Mucosa of stomach (tissue), 1 donor: Measurements from ENCODE around the gene PUS3.

ENCODE experiments used
- H3K27me3 ChIP-seq: one replicate; pipeline ENCODE4 v1.7.0; 2013; ENCODE audit warnings: mild to moderate bottlenecking, low read length; ENCODE audit not compliant: control insufficient read depth, insufficient read depth
- H3K36me3 ChIP-seq: one replicate; pipeline ENCODE4 v1.7.0; 2013; ENCODE audit warnings: low read length; ENCODE audit not compliant: control insufficient read depth, insufficient read depth
- H3K4me1 ChIP-seq: one replicate; pipeline ENCODE4 v1.7.0; 2013; ENCODE audit warnings: mild to moderate bottlenecking, low read length; ENCODE audit not compliant: control insufficient read depth, insufficient read depth
- H3K4me3 ChIP-seq: one replicate; pipeline ENCODE4 v1.7.0; 2013; ENCODE audit warnings: low read length
- H3K9ac ChIP-seq: one replicate; pipeline ENCODE4 v1.7.0; 2013; ENCODE audit warnings: mild to moderate bottlenecking, low read length, moderate library complexity
- H3K9me3 ChIP-seq: one replicate; pipeline ENCODE4 v1.7.0; 2013; ENCODE audit warnings: mild to moderate bottlenecking, low read length, moderate library complexity; ENCODE audit not compliant: control insufficient read depth
- donor health status: Pancreatic carcinoma.

PUS3 gene

DNA sequence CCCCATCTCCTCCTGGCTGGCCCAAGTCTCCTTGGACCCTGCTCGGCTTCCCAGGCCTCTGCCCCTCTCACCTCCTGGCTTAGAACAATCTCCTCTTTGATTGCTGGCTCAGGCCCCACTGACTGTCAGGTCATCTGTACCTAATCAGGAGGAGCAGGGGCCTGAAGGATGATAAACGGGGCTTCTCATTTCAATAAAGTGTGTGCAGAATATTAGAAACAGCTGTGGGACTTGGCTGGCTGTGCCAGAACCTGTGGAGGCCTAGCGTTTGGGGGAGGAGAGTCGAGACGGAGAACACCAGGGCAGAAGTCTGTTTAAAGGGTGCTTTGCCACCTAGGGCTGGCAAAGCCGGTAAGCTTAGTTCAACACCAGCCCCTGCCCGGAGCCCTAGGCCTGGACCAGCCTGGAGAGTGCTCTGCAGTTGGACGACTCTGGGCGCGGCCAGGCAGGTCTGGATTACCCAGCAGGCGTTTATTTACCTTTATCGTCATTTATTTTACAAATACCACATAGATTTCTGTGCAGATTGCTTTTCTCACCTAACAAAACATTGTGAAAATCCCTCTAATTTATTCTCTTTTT is 32.7 kb upstream of the PUS3 start:
- Histone ChIP-seq H3K9me3 (no peaks in the 10 kb centered on the region), H3K36me3 (no peaks in the 10 kb centered on the region), H3K9ac (no peak overlapping the region), H3K4me3 (no peak overlapping the region), H3K27me3 (peaks cover 4% of the 10 kb centered on the region), H3K4me1 (no peaks in the 10 kb centered on the region)

DNA sequence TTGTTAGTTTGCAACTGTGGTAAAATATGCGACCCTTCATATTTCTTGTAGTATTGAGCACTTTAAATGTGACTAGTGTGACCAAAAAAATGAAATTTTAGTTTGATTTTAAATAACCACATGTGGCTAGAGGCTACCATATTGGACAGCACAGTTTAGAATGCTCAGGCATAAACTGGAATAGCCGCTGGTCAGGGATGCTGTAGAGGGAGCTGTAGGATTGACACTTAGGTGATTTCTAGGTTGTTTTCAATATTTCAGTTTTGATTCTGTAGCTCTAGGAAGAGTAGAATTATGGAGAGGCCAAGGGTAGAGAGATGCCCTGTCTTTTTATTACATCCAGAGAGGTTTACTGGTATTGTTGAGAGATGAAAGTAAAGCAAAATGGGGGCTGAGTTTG is 32.0 kb upstream of the PUS3 start:
- Histone ChIP-seq H3K27me3 (peaks cover 7% of the 10 kb centered on the region), H3K9ac (no peak overlapping the region), H3K9me3 (no peaks in the 10 kb centered on the region), H3K4me3 (no peak overlapping the region), H3K4me1 (no peaks in the 10 kb centered on the region), H3K36me3 (no peaks in the 10 kb centered on the region)

GRCh38 chr11:125934473-125934872 is 31.5 kb upstream of the PUS3 start:
- Histone ChIP-seq H3K4me3 (no peak overlapping the region), H3K4me1 (no peaks in the 10 kb centered on the region), H3K9me3 (no peaks in the 10 kb centered on the region), H3K36me3 (no peaks in the 10 kb centered on the region), H3K9ac (no peak overlapping the region), H3K27me3 (peaks cover 12% of the 10 kb centered on the region)

DNA sequence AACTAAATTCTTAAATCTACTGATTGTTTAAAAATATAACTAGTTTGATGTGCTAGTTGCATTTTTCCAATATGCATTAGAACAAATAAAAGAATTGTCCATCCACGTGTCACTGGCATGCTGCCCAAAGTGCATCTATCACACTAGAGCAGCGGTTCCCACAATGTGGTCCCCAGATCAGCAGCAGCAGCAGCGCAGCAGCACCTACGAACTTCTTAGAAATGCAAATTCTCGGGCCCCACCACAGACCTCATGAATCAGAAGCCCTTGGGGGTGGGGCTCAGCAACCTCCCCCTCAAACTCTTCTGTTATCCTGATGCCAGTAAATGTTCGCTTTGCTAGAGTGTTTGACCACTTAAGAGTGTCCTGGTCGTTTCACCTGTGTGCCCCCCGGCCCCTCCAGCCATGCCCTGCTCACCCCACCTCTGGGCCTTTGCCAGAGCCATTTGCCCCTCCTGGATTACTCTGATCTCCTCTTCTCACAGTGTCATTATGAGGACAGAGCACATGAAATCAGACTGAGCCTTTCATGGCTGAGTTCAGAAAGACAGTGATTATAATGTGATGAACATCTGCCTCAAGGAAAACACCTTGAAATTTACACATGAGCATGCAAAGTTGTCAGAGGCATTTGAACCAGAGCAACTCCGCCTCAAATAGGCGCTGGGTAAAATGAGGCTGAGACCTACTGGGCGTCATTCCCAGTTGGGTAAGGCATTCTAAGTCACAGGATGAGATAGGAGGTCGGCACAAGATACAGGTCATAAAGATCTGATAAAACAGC is 30.2 kb upstream of the PUS3 start:
- Histone ChIP-seq H3K4me3 (no peak overlapping the region), H3K36me3 (no peaks in the 10 kb centered on the region), H3K4me1 (no peaks in the 10 kb centered on the region), H3K27me3 (peaks cover 12% of the 10 kb centered on the region), H3K9ac (no peak overlapping the region), H3K9me3 (no peaks in the 10 kb centered on the region)

DNA sequence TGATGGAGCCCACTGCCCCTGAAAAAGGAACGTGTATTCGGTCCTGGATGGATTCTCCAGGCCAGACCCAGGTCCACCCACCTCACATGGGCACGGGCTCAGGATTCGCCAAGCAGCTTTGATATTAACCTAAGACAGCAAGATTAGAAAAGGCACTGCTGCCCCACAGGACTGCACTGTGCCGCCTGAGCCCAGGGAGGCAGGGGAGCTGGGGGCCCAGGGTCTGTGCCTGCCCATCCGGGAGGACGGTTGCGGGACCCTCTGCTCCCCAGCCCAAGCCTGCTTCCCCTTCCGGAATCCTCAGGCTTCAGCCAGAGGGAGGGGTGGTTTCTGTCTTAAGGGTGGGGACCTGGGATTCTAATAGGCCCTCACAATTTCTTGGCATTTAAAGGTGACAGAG is 29.3 kb upstream of the PUS3 start:
- H3K4me3 ChIP-seq = no peak overlapping the region
- H3K4me1 ChIP-seq = no peaks in the 10 kb centered on the region
- H3K27me3 ChIP-seq = peaks cover 12% of the 10 kb centered on the region
- H3K36me3 ChIP-seq = no peaks in the 10 kb centered on the region
- no peaks in the 10 kb centered on the region for H3K9me3 ChIP-seq
- no peak overlapping the region for H3K9ac ChIP-seq

DNA sequence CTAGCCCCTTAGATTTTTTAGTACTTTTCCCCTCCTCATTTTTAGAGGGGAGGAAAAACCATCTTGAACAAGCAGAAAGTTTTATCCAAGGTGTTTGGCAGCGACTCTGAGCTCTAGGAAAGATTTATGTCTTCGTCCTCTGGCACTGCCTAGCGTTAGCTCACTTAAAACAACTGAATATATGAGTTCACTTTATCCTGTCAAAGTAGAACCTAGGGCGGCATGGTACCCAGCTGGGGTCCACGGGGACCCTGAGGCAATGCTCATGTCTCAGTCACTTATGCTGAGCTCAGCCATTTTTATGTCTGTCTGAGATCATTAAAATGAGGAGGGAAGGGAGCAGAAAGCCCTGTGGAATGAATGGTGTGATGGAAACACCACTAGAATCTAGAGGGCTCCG is 28.7 kb upstream of the PUS3 start:
- Histone ChIP-seq H3K27me3 (peaks cover 14% of the 10 kb centered on the region), H3K4me3 (no peak overlapping the region), H3K4me1 (no peaks in the 10 kb centered on the region), H3K9me3 (no peaks in the 10 kb centered on the region), H3K9ac (no peak overlapping the region), H3K36me3 (no peaks in the 10 kb centered on the region)

GRCh38 chr11:125931116-125931515 is 28.1 kb upstream of the PUS3 start:
- Histone ChIP-seq H3K4me3 (no peak overlapping the region), H3K9me3 (no peaks in the 10 kb centered on the region), H3K9ac (no peak overlapping the region), H3K36me3 (no peaks in the 10 kb centered on the region), H3K4me1 (no peaks in the 10 kb centered on the region), H3K27me3 (peaks cover 19% of the 10 kb centered on the region)

- H3K27me3 ChIP-seq = peaks cover 24% of the 10 kb centered on the region
Observed at GRCh38 chr11:125930076-125930450, 27.1 kb upstream of the PUS3 start.

GRCh38 chr11:125929445-125930075 is 26.6 kb upstream of the PUS3 start:
- H3K27me3 ChIP-seq = peaks cover 25% of the 10 kb centered on the region
- no peak overlapping the region for H3K9ac ChIP-seq
- H3K4me3 ChIP-seq = no peak overlapping the region
- H3K4me1 ChIP-seq = no peaks in the 10 kb centered on the region
- H3K9me3 ChIP-seq = no peaks in the 10 kb centered on the region
- no peaks in the 10 kb centered on the region for H3K36me3 ChIP-seq

More at GRCh38 chr11:125930076-125930450, 27.1 kb upstream of the PUS3 start:
- no peak overlapping the region for H3K9ac ChIP-seq
- no peak overlapping the region for H3K4me3 ChIP-seq
- no peaks in the 10 kb centered on the region for H3K36me3 ChIP-seq
- H3K9me3 ChIP-seq = no peaks in the 10 kb centered on the region
- H3K4me1 ChIP-seq = no peaks in the 10 kb centered on the region

GRCh38 chr11:125926682-125927081 is 23.7 kb upstream of the PUS3 start:
- Histone ChIP-seq H3K36me3 (no peaks in the 10 kb centered on the region), H3K4me1 (no peaks in the 10 kb centered on the region), H3K27me3 (peaks cover 23% of the 10 kb centered on the region), H3K9ac (no peak overlapping the region), H3K9me3 (no peaks in the 10 kb centered on the region), H3K4me3 (no peak overlapping the region)

GRCh38 chr11:125925804-125926203 is 22.8 kb upstream of the PUS3 start:
- Histone ChIP-seq H3K4me3 (no peak overlapping the region), H3K9me3 (no peaks in the 10 kb centered on the region), H3K9ac (no peak overlapping the region), H3K27me3 (peaks cover 23% of the 10 kb centered on the region), H3K36me3 (no peaks in the 10 kb centered on the region), H3K4me1 (no peaks in the 10 kb centered on the region)

GRCh38 chr11:125925247-125925740 is 22.3 kb upstream of the PUS3 start:
- Histone ChIP-seq H3K36me3 (no peaks in the 10 kb centered on the region), H3K4me3 (no peak overlapping the region), H3K4me1 (no peaks in the 10 kb centered on the region), H3K9me3 (no peaks in the 10 kb centered on the region), H3K9ac (no peak overlapping the region), H3K27me3 (peaks cover 20% of the 10 kb centered on the region)
